ENCODE measurements around the gene LTBP4.

GRCh38 chr19:40639638-40639982, 38.4 kb downstream of the LTBP4 start:
- no peak for TF ChIP-seq CTCF (IDR thresholded peaks at IDR 0.05 in 8 of 11, conservative IDR thresholded peaks at IDR 0.05 in 3 of 11)
- TF ChIP-seq POLR2A (IDR thresholded peaks at IDR 0.05), result no peak

Measured in spleen (tissue), 7 donors.